G401 (cell line): Measurements from ENCODE around the gene HERPUD2. TPM values are rescaled to one million over a fixed set of nuclear protein-coding genes. Genes with fewer than 3 reads are reported as not detected.
"Not testable (repeated sequence)": the region's sequence is repeated elsewhere in the genome, so short reads cannot be mapped to it uniquely, and the experiment has no call there.

Experiments
- DNase-seq: peaks from one replicate; pipeline ENCODE4 v3.0.0-alpha.2; 2015; ENCODE audit warnings: low spot score
- in situ Hi-C: cut with HindIII; loops from 2 replicates; pipeline ENCODE4 v1.10.0; 2016; ENCODE audit warnings: low sequenced_read_pairs, mixed read lengths
- total RNA-seq: library from RNA; depleted of rRNA; stranded (reverse); fragments of >200 nt; shearing (Covaris generic); gene quantifications from 2 replicates; pipeline ENCODE4 v1.2.3, GENCODE V29; 2014; rRNA removed

The HERPUD2 gene
- total RNA-seq, 1 experiment from 2014 or later: 30.0 TPM

DNA sequence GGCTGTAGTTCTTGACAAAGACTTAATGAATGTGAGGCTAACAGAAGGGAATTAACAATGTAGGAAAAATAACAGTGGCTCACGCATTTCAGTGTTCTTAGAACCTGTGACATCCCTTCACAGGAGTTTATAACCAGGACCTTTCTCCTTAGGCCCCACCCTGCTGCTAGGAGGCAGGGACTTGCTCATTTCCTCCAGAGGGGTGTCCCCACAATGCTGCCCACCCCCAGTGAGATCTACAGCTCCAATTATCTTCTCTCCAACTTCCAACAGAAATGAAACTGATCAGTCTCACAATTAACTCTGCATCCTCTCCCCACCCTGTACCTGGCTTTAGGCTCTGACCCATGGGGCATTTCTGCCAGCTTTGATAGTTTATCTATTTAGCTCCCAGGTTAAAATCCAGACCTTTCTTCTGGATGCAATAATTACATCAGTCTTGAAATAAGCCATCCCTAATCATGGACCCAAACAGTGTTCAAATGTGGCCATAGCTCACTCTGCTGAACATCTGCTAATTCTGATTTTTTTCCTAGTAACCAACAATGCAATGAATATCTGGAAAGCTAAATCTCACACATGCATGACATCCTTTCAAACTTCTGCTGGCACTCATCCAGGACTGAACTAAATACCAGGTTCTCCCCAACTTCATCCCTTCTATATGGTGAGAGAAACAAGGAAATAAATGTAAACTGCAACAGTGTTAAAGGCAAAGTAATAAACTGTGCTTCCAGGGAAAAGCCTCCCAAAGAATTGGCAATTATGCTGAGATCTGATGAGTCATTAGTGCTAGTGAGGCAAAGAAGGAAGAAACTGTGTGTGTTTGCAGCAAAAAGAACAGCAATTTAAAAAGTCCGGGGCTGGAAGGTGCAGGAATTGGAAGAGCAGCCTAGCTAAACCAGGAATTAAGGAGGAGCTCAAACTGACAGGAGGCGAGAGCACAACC lies 64.6 kb downstream of the HERPUD2 start:
- DNase-seq: no peak
- in situ Hi-C loops: no loop called here

- in situ Hi-C loops: no loop called here
- DNase-seq: peak; percentile 56
Measured at GRCh38 chr7:35624299-35625186, 70.4 kb downstream of the HERPUD2 start.

DNA sequence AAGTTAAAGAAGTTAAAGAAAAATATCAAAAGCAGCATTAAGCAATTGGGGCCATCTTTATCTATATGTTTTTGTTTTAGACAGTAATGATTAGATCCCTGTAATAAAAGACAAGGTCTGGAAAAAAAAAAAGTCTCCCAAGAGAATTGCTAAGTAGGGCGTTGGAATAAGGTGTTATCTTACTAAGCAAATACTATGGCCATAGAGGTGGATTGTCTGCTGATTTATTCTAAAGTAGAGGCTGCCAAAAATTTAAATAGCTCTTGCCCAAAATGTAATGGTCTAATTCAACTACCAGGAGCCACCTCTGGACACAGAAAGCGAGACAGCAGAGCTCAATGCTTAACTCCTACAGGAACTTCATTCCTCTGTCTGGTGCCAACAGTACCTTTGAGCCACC lies 71.6 kb downstream of the HERPUD2 start:
- in situ Hi-C loops: no loop called here
- no peak for DNase-seq

DNA sequence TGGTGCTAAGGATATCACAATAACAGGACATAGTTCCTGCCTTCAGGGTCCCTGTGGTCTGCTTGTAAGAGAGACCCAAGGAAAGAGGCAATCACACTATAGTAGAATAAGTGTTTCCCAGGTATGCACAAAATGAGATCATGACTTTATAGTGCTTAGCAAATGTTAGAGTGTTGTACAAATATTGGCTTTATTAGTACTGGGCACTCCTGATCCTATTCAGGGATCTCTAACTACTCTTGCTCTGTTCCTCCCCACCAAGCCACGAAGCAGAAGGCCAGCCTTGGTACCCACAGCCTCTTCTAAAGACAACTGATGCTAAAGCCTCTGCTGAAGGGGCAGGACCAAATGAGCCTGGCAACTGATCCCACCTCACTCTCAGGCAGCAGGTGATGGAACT lies 75.1 kb downstream of the HERPUD2 start:
- in situ Hi-C loops: no loop called here
- no peak for DNase-seq

DNA sequence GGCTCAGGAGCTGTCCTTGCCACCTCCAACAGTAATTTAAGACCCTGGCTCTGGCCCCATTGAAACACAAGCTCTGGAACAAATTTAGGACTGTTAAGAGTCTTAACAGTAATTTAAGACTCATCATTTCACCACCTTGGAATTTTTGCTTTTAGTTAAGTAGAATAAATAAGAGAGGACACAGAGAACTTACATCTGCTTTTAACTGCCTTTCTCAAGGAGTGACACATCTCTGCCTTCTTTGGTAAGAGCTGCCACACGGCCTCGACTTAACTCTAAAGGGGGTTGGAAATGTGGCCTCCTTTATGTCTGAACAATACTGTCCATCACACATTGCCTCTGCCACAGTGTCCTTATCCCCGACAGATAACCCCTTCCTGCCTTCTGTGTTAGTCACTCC lies 77.9 kb downstream of the HERPUD2 start:
- no peak for DNase-seq
- in situ Hi-C loops: no loop called here

- in situ Hi-C loops: no loop called here
- DNase-seq: no peak
Measured at GRCh38 chr7:35613150-35613549, 81.8 kb downstream of the HERPUD2 start.

DNA sequence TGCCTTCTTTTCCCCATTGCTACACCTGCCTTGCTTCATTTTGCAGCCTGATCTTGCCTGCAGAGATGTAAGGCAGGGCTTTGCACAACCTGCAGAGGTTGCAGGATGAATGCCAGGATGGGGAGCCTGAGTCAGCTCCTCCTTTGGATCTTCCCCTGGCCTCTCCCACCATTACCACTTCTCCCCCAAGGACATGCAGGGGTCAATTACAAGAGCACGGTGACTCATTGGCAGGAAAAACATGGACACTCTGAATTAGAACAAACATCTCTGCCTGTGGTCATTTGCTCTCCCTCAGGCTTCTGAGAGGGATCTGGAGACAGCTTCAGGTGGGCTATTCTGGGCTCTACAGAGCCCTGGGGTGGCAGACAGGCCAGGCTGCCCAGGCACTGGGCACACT lies 89.2 kb downstream of the HERPUD2 start:
- in situ Hi-C loops: no loop called here
- no peak for DNase-seq

GRCh38 chr7:35604595-35604994 lies 90.3 kb downstream of the HERPUD2 start:
- no peak for DNase-seq
- in situ Hi-C loops: no loop called here

DNA sequence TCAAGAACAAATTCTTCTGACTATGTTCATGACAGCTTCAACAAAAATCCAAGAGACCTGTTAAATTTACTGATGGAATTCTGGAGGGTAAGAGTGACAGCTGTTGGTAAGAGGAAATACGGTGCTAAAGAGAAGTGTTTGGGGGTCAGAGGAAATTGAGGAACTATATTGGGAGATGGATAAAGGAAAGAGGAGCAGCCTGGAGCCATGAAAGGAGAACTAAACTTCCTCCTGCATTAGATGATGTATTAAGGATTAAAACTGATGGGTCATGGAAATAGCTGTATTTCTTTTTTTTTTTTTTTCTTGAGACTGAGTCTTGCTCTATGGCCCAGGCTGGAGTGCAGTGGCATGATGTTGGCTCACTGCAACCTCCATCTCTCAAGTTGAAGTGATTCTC lies 95.3 kb downstream of the HERPUD2 start:
- in situ Hi-C loops: no loop called here
- no peak for DNase-seq

- in situ Hi-C loops: no loop called here
- DNase-seq: no peak
Measured at GRCh38 chr7:35599061-35599460, 95.9 kb downstream of the HERPUD2 start.

GRCh38 chr7:35596061-35596460 lies 98.9 kb downstream of the HERPUD2 start:
- in situ Hi-C loops: no loop called here
- no peak for DNase-seq

DNA sequence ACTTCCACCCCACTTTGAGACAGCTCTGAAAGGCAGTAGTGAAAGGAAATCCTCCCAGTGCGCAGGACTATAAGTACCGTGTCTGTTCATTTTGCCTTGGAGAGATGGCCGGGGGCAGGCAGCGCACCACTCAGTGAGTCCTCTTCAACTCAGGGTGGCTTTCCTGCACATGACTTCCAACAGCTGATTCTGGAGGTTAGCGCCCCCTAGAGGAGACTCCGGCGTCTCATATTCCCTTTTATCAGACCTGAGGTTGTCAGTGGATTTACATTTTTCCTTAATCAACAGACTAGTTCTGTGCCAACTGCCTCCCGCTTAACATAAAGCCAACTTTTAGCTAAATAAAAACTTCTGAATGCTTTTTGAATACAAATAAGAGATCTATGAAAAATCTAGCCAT lies 101.0 kb downstream of the HERPUD2 start:
- in situ Hi-C loops: no loop called here
- DNase-seq: no peak

GRCh38 chr7:35588647-35589046 lies 106.3 kb downstream of the HERPUD2 start:
- in situ Hi-C loops: no loop called here
- no peak for DNase-seq

DNA sequence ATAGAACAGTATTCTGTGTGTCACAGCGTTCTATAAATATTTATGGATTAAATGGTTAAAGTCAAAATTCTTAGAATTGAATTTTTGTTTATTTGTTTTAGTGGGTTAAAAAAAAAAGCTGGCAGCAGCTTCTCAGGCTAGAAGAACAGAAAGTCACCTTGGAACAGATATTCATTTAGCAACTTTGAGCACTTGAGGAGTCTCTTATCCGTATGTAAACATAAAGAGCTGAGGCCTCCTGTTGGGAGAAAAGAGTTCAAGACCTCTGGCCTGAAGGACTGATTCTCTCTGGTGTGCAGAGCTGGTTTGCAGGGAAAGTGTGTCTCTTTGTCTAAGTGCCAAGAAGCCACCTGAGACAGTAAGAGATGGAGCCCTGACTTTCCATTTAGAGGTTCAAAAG lies 109.9 kb downstream of the HERPUD2 start:
- in situ Hi-C loops: no loop called here
- no peak for DNase-seq

GRCh38 chr7:35584533-35584932 lies 110.4 kb downstream of the HERPUD2 start:
- in situ Hi-C loops, DNase-seq: not testable (repeated sequence)

Other genes starting within 250 kb of the HERPUD2 start
- 149 and 244 TPM in 2 replicates for gene SEPTIN7, start 105.9 kb upstream of the HERPUD2 start, total RNA-seq